ENCODE measurements around the gene WDR54. TPM values are rescaled to one million over a fixed set of nuclear protein-coding genes. Genes with fewer than 3 reads are reported as not detected.
"Not testable (repeated sequence)": the region's sequence is repeated elsewhere in the genome, so short reads cannot be mapped to it uniquely, and the experiment has no call there.

WDR54 gene
- total RNA-seq, 1 donor from 2014 or later = 4.6 TPM

GRCh38 chr2:74406035-74406434 lies 15.5 kb upstream of the WDR54 start:
- no peak for DNase-seq (ENCODE audit: low spot score)

GRCh38 chr2:74407682-74408081 lies 13.8 kb upstream of the WDR54 start:
- no peak for DNase-seq (ENCODE audit: low spot score)

- DNase-seq (ENCODE audit: low spot score) = no peak
These were observed 8.4 kb upstream of the WDR54 start for GRCh38 chr2:74413001-74413698.

DNA sequence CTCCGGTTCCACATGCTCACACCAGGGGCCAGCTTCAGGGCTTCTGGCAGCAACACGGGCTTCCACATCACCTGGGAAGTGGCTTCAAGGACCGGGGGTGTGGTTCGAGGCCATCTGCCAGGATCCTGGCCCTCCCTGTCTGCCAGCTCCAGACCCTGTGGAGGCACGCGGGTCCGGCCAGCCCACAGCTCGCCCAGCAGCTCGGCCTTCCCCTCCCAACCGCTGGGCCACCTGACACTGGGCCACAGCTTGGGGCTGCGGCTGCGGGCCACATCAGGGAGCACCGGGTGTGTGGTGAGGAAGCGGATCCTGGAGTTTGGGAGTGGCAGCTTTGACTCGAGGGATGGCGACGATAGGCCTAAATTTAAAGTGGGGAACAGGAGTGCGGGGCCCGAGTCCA lies 7.1 kb upstream of the WDR54 start:
- DNase-seq (ENCODE audit: low spot score) = no peak

DNA sequence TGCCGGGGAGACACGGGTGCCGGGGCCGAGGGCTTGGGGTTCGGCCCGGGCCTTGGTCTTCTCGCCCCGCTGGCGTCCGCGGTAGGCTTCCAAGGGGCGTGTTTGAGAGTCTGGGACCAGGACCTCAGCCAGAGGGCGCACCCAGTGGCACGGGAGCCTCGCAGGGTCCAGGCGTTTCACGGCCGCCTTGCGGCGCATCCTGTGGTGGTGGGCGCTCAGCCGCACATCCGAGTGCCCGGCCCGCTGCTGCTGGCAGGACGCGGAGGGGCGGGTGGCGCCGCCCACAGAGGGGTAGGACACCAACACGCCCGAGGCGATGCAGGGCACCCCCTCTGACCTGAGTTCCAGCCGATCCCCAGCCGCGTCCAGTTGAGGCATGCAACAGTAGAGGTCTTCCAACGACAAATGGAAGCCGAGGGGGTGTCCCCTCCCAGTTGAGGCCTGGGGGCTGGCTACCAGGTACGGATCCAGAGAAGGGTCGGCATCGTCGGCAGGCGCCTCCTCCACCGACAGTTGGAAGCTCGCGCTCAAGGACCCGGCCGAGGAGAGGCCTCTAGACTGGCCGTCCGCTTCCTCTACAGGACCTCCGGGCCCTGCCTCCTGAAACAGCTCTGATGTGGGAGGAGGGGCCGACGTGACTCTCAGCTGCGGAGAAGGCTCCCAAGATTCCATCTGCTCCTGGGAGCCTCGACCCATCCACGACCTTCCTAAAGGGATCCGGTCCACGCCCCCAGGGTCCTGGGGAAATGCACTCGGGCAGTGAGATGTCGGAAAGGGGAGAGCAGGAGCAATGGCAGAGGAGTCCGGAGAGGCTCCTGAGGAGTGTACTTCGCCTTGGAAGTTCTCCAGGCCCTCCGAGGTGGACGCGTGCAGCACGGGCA lies 6.4 kb upstream of the WDR54 start:
- no peak for DNase-seq (ENCODE audit: low spot score)

DNA sequence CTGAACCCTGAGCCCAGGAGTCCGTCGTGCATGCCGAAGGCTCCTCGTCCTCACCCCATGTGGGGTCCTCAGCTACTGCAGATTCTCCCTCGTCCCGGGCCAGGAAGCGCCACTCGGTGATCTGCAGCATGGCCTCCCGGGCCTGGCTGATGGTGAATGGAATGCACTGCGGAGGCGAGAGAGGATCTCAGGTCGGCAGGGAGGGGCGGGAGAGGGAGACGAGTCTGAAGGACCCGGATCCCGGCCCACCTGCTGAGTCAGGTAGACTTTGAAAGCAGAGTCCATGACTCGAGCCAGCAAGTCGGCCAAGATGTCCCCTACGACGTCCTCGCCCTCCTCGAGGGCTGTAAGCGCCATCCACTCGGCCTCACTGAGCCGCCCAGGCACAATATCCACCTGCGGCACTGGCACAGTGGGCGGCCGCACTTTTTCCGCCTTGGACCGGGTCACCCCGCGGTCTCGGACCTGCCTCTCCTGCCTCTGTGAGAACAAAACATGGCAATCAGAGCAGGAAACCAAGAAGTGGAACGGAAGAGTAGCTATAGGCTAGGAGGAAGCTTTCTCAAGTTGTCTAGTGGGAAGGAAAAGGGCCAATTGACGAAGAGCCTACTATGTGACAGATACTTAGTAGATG lies 5.7 kb upstream of the WDR54 start:
- DNase-seq (ENCODE audit: low spot score) = no peak

GRCh38 chr2:74416778-74417177 lies 4.8 kb upstream of the WDR54 start:
- DNase-seq (ENCODE audit: low spot score) = no peak

DNA sequence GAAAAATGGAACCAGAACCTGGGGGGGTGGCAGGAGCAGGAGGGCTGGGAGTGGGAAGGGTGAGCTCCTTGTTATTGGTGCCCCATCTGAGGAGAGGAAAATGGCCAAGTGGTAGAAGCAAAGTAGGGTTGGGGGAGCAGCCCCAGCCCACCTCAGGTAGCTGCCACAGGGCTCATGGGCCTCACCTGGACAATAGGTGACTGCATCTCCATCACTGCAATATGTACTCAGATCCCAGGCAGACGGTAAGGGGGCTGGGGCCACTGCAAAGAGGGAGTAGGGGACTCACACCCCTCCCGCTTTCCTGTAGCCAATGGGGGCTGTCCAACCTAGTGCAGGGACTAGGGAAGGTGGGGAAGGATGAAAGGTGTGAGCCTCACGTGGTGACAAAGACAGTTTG lies 4.3 kb upstream of the WDR54 start:
- DNase-seq (ENCODE audit: low spot score) = no peak

DNA sequence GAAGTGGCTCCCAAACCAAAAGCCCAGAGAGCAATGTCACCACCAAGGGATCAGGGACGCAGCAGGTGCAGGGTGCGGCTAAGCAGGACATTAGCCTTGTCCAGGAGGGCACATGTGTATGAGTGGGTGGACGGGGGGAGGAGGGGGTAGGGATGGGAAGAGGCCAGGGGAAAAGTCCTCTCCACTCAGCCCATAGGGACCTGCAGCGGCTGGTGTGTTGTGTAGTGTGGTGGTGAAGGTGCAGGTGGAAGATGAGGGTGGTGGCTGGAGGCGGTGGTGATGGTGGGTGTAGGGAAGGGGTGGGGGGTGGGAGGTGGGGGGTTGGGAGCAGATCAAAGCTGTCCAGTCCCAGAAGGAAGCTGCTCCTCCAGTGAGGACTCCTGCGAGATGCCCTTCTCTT lies 3.8 kb upstream of the WDR54 start:
- DNase-seq (ENCODE audit: low spot score) = no peak

GRCh38 chr2:74418312-74418711 lies 3.2 kb upstream of the WDR54 start:
- no peak for DNase-seq (ENCODE audit: low spot score)

GRCh38 chr2:74419345-74419744 lies 2.2 kb upstream of the WDR54 start:
- no peak for DNase-seq (ENCODE audit: low spot score)

DNA sequence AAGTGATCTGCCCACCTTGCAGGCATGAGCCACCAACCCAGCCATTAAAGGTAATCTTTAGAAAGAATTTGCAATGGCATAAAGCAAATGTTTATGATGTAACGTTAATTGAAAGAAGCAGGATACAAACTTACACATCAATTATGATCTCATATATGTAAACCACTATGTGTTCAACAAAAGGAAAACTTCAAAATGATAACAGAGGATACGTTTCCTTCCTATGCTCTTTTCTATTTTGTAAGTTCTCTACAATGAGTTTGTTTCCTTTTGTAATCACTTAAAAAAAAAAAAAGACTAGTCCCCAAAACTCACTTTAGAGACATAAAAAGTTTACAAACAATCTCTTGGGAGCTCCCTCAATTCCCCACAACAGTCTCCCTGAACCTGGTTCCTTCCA lies 1.5 kb upstream of the WDR54 start:
- no peak for DNase-seq (ENCODE audit: low spot score)

DNA sequence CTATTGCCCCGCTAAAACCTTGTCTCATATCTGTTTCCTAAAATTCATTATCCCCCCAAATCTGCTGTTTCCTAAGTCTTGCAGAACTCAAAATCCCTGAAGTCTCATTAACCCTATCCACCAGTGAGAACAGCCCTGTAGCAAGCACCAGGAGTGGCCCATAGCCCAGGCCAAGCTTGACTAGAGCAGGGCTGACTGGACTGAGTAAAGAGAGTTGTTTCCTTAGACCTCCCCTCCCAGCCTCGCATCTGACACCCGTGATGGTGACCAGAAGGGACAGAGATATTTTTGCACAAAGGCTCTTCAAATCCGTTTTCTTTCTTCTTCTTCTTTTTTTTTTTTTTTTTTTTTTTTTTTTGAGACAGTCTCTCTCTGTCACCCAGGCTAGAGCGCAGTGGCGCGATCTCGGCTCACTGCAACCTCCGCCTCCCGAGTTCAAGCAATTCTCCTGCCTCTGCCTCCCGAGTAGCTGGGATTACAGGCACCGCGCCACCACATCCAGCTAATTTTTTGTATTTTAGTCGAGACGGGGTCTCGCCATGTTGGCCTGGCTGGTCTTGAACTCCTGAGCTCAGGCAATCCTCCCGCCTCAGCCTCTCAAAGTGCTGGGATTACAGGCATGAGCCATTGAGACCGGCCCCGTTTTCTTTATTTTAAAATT lies 957 bp upstream of the WDR54 start:
- not testable (repeated sequence) for DNase-seq (ENCODE audit: low spot score)

GRCh38 chr2:74423231-74424095 lies 1.9 kb downstream of the WDR54 start:
- no peak for DNase-seq (ENCODE audit: low spot score)

- no peak for DNase-seq (ENCODE audit: low spot score)
These were observed 2.8 kb downstream of the WDR54 start for GRCh38 chr2:74424139-74424992.

GRCh38 chr2:74424995-74425406 lies 3.5 kb downstream of the WDR54 start:
- no peak for DNase-seq (ENCODE audit: low spot score)

GRCh38 chr2:74425523-74425922 lies 4.0 kb downstream of the WDR54 start:
- no peak for DNase-seq (ENCODE audit: low spot score)

- DNase-seq (ENCODE audit: low spot score) = no peak
These were observed 4.7 kb downstream of the WDR54 start for GRCh38 chr2:74426181-74426758.

GRCh38 chr2:74427551-74427950 lies 6.0 kb downstream of the WDR54 start:
- no peak for DNase-seq (ENCODE audit: low spot score)
